Liver (tissue), 9 donors: Measurements from ENCODE around the gene RASAL2. TPM values are rescaled to one million over a fixed set of nuclear protein-coding genes. Genes with fewer than 3 reads are reported as not detected.

Source experiments
- DNase-seq: peaks from one replicate; pipeline ENCODE4 v3.0.0-alpha.2; 2017; ENCODE audit warnings: low spot score
- H3K27ac ChIP-seq, 2 donors: one replicate each; pipeline ENCODE4 v1.7.0; 2013; ENCODE audit warnings: inconsistent platforms in 2 of 2, low read length in 2 of 2, control low read depth in 1 of 2, low read depth in 1 of 2, mild to moderate bottlenecking in 1 of 2
- H3K27me3 ChIP-seq, 4 donors: one replicate each; pipeline versions ENCODE4 v1.6.1 to v1.7.0; 2013; ENCODE audit warnings: low read length in 3 of 4, inconsistent platforms in 1 of 4, mild to moderate bottlenecking in 1 of 4, moderate library complexity in 1 of 4; ENCODE audit not compliant: control insufficient read depth in 4 of 4, insufficient read depth in 4 of 4
- H3K36me3 ChIP-seq, 4 donors: one replicate each; pipeline versions ENCODE4 v1.6.1 to v1.7.0; 2013; ENCODE audit warnings: low read length in 3 of 4, mild to moderate bottlenecking in 3 of 4, low read depth in 1 of 4, moderate library complexity in 1 of 4; ENCODE audit not compliant: control insufficient read depth in 4 of 4, insufficient read depth in 3 of 4
- H3K4me1 ChIP-seq, 4 donors: one replicate each; pipeline versions ENCODE4 v1.6.1 to v1.7.0; 2013; ENCODE audit warnings: low read length in 3 of 4, mild to moderate bottlenecking in 3 of 4, moderate library complexity in 1 of 4; ENCODE audit not compliant: control insufficient read depth in 4 of 4, insufficient read depth in 4 of 4
- H3K4me3 ChIP-seq, 3 donors: one replicate each; pipeline versions ENCODE4 v1.6.1 to v1.7.0; 2013; ENCODE audit warnings: low read length in 3 of 3, control low read depth in 1 of 3, low read depth in 1 of 3, mild to moderate bottlenecking in 1 of 3
- H3K9ac ChIP-seq, 2 donors: one replicate each; pipeline ENCODE4 v1.7.0; 2013; ENCODE audit warnings: low read length in 2 of 2, mild to moderate bottlenecking in 2 of 2, moderate library complexity in 2 of 2, control low read depth in 1 of 2, low read depth in 1 of 2
- H3K9me3 ChIP-seq, 4 donors: one replicate each; pipeline versions ENCODE4 v1.6.1 to v1.7.0; 2013; ENCODE audit warnings: low read length in 3 of 4; ENCODE audit not compliant: control insufficient read depth in 4 of 4
- EGR1 ChIP-seq, 2 donors: IDR thresholded peaks; 2 replicates each; pipeline ENCODE4 v1.6.1; 2016 to 2018; ENCODE audit warnings: antibody characterized with exemption in 2 of 2, low read depth in 2 of 2
- FOXA1 ChIP-seq: IDR thresholded peaks from 2 replicates; pipeline ENCODE4 v1.6.1; 2016; ENCODE audit warnings: antibody characterized with exemption
- FOXA2 ChIP-seq: IDR thresholded peaks from 2 replicates; pipeline ENCODE4 v1.6.1; 2016; ENCODE audit warnings: antibody characterized with exemption
- GABPA ChIP-seq, 2 donors: IDR thresholded peaks in 1 of 2; conservative IDR thresholded peaks in 1 of 2; 2 replicates each; pipeline ENCODE4 v1.6.1; 2016; ENCODE audit warnings: antibody characterized with exemption in 2 of 2, mild to moderate bottlenecking in 1 of 2, moderate library complexity in 1 of 2
- HNF4A ChIP-seq, 2 donors: conservative IDR thresholded peaks; 2 replicates each; pipeline ENCODE4 v1.6.1; 2016; ENCODE audit warnings: antibody characterized with exemption in 2 of 2, mild to moderate bottlenecking in 2 of 2
- HNF4G ChIP-seq: IDR thresholded peaks from 2 replicates; pipeline ENCODE4 v1.6.1; 2016; ENCODE audit warnings: antibody characterized with exemption
- JUND ChIP-seq, 2 donors: IDR thresholded peaks; 2 replicates each; pipeline ENCODE4 v1.6.1; 2016; ENCODE audit warnings: antibody characterized with exemption in 2 of 2
- NR2F2 ChIP-seq: IDR thresholded peaks from 2 replicates; pipeline ENCODE4 v1.6.1; 2016; ENCODE audit warnings: antibody characterized with exemption
- RAD21 ChIP-seq, 2 donors: IDR thresholded peaks; 2 replicates each; pipeline ENCODE4 v1.6.1; 2016; ENCODE audit warnings: antibody characterized with exemption in 2 of 2, mild to moderate bottlenecking in 2 of 2
- RXRA ChIP-seq, 2 donors: IDR thresholded peaks; 2 replicates each; pipeline ENCODE4 v1.6.1; 2017 to 2018; ENCODE audit warnings: antibody characterized with exemption in 2 of 2, mild to moderate bottlenecking in 1 of 2
- SP1 ChIP-seq: IDR thresholded peaks from 2 replicates; pipeline ENCODE4 v1.6.1; 2018; ENCODE audit warnings: antibody characterized with exemption, mild to moderate bottlenecking
- TAF1 ChIP-seq: conservative IDR thresholded peaks from 2 replicates; pipeline ENCODE4 v1.6.1; 2016; ENCODE audit warnings: antibody characterized with exemption, mild to moderate bottlenecking
- YY1 ChIP-seq: IDR thresholded peaks from 2 replicates; pipeline ENCODE4 v1.6.1; 2016; ENCODE audit warnings: antibody characterized with exemption, mild to moderate bottlenecking
- WGBS: extraction: QIAGEN DNeasy Blood & Tissue Kit; methylation state at CpG from one replicate; pipeline ENCODE4 v1.1.7; 2013; 5-methylcytosine and 5-hydroxymethylcytosine counted together
- polyA plus RNA-seq, 2 donors: library from polyadenylated mRNA; stranded (reverse) in 1 of 2; unstranded in 1 of 2; fragments of 200-250 nt in 1 of 2; fragments of >200 nt in 1 of 2; fragmentation: Nextera tagmentation in 1 of 2; extraction: Ambion mirVana in 1 of 2; gene quantifications; one replicate each; pipeline versions ENCODE4 v1.2.1 to v1.2.3, GENCODE V29; 2013 to 2015
- total RNA-seq, 2 donors: library from RNA; depleted of rRNA; stranded (reverse); fragments of >200 nt; gene quantifications; one replicate each; pipeline ENCODE4 v1.2.3, GENCODE V29; 2014
- TF ChIP-seq, protein P1 (sequence below): IDR thresholded peaks from 2 replicates; pipeline ENCODE4 v1.6.1; 2016; ENCODE audit warnings: antibody characterized with exemption
- TF ChIP-seq, protein P2 (sequence below): IDR thresholded peaks from 2 replicates; pipeline ENCODE4 v1.6.1; 2016; ENCODE audit warnings: antibody characterized with exemption, mild to moderate bottlenecking
- TF ChIP-seq, protein P3 (sequence below): IDR thresholded peaks from 2 replicates; pipeline ENCODE4 v1.6.1; 2016; ENCODE audit warnings: antibody characterized with exemption
- TF ChIP-seq, protein P4 (sequence below): fragments of 150-350 bp; IDR thresholded peaks from 2 replicates; pipeline ENCODE4 v1.5.1; 2017; ENCODE audit warnings: improper control_type of control experiment, low read depth, low read length; ENCODE audit not compliant: missing input control
- TF ChIP-seq, protein P5 (sequence below): IDR thresholded peaks from 2 replicates; pipeline ENCODE4 v1.6.1; 2016; ENCODE audit warnings: antibody characterized with exemption
- donor health status: healthy.
- donor health status: healthy.
- donor health status: healthy.
- donor health status: healthy.
- donor health status: healthy.

The RASAL2 gene
- total and polyA plus RNA-seq, 4 donors = 1.8 to 8.1 (median 4.1) TPM

DNA sequence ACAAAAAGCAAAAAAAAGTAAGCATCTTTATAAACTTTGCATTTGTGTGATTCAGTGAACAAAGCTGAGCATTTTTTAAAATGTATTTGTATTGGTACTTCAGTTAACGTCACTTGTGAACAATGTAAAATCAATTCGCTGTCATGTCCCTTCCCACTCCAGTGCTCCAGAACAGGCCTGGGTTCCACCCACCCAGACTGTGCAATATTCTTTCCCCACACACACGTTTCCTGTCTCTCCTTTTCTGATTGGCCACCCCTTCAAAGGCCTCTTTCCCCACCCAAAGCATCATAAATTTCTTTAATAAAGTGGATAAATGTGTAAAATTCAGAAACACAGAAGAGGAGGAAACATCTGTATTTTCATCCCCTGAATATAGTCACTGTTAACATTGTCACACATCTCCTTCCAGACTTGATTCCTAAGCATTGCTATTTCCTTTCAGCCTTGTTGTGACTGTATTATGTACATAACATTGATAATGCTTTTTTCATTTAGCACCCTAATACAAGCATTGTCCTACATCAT lies 390.9 kb downstream of the RASAL2 start:
- Histone ChIP-seq H3K27ac (no peak overlapping the region), H3K27me3 (no peaks in the 10 kb centered on the region), H3K9me3 (no peaks in the 10 kb centered on the region), H3K36me3 (no peaks in the 10 kb centered on the region), H3K4me1 (peaks cover 0 to 4% (median 1%) of the 10 kb centered on the region in 4 donors), H3K9ac (no peak overlapping the region), H3K4me3 (no peak overlapping the region)
- TF ChIP-seq HNF4A (conservative IDR thresholded peaks at IDR 0.05) (no peak), TAF1 (no peak), YY1 (no peak), FOXA1 (no peak), NR2F2 (no peak)
- TF ChIP-seq, protein P1, sequence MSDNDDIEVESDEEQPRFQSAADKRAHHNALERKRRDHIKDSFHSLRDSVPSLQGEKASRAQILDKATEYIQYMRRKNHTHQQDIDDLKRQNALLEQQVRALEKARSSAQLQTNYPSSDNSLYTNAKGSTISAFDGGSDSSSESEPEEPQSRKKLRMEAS = no peak
- TF ChIP-seq, protein P2, sequence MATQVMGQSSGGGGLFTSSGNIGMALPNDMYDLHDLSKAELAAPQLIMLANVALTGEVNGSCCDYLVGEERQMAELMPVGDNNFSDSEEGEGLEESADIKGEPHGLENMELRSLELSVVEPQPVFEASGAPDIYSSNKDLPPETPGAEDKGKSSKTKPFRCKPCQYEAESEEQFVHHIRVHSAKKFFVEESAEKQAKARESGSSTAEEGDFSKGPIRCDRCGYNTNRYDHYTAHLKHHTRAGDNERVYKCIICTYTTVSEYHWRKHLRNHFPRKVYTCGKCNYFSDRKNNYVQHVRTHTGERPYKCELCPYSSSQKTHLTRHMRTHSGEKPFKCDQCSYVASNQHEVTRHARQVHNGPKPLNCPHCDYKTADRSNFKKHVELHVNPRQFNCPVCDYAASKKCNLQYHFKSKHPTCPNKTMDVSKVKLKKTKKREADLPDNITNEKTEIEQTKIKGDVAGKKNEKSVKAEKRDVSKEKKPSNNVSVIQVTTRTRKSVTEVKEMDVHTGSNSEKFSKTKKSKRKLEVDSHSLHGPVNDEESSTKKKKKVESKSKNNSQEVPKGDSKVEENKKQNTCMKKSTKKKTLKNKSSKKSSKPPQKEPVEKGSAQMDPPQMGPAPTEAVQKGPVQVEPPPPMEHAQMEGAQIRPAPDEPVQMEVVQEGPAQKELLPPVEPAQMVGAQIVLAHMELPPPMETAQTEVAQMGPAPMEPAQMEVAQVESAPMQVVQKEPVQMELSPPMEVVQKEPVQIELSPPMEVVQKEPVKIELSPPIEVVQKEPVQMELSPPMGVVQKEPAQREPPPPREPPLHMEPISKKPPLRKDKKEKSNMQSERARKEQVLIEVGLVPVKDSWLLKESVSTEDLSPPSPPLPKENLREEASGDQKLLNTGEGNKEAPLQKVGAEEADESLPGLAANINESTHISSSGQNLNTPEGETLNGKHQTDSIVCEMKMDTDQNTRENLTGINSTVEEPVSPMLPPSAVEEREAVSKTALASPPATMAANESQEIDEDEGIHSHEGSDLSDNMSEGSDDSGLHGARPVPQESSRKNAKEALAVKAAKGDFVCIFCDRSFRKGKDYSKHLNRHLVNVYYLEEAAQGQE = no peak
- no peak for DNase-seq
- WGBS = 72% methylated on average over 3 of the region's 3 CpGs

DNA sequence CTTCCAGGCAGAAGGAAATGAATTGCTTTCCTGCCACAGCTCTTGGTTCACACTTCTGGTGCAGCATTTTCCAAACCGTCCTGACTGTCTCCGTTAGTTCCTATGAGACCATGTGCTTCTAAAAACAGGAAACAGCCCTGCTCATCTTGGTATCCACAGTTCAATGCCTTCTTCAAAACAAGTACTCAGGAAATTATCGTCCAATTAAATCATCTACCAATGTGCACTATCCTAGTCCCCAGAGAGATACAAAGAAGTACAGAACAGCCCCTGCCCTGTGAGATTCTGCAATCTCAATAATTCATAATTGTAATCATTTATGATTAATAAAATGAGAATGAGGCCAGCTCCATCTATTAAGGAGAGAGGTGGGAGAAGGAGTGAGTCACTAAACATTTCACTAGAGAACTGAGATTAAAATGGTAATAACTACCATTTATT lies 391.7 kb downstream of the RASAL2 start:
- H3K4me3 ChIP-seq = no peak overlapping the region
- H3K27me3 ChIP-seq = no peaks in the 10 kb centered on the region
- H3K27ac ChIP-seq = no peak overlapping the region
- 53% methylated on average over 3 of the region's 3 CpGs for WGBS
- H3K9ac ChIP-seq = no peak overlapping the region
- no peaks in the 10 kb centered on the region for H3K9me3 ChIP-seq
- no peak for DNase-seq
- H3K4me1 ChIP-seq = peaks cover 0 to 4% (median 1%) of the 10 kb centered on the region in 4 donors
- TF ChIP-seq GABPA (IDR thresholded peaks at IDR 0.05 in 1 of 2, conservative IDR thresholded peaks at IDR 0.05 in 1 of 2) = no peak
- TF ChIP-seq NR2F2 = no peak
- TF ChIP-seq RXRA (IDR thresholded peaks at IDR 0.05) = no peak
- no peak for TF ChIP-seq HNF4A (conservative IDR thresholded peaks at IDR 0.05)
- TF ChIP-seq, protein P3, sequence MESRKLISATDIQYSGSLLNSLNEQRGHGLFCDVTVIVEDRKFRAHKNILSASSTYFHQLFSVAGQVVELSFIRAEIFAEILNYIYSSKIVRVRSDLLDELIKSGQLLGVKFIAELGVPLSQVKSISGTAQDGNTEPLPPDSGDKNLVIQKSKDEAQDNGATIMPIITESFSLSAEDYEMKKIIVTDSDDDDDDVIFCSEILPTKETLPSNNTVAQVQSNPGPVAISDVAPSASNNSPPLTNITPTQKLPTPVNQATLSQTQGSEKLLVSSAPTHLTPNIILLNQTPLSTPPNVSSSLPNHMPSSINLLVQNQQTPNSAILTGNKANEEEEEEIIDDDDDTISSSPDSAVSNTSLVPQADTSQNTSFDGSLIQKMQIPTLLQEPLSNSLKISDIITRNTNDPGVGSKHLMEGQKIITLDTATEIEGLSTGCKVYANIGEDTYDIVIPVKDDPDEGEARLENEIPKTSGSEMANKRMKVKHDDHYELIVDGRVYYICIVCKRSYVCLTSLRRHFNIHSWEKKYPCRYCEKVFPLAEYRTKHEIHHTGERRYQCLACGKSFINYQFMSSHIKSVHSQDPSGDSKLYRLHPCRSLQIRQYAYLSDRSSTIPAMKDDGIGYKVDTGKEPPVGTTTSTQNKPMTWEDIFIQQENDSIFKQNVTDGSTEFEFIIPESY = no peak
- no peak for TF ChIP-seq FOXA1
- TF ChIP-seq, protein P1 = no peak
- TF ChIP-seq FOXA2 = no peak
- TF ChIP-seq TAF1 = no peak
- no peak for TF ChIP-seq JUND (IDR thresholded peaks at IDR 0.05)
- no peak for TF ChIP-seq RAD21 (IDR thresholded peaks at IDR 0.05)
- TF ChIP-seq EGR1 (IDR thresholded peaks at IDR 0.05; ENCODE audit: low read depth in 2 of 2) = no peak
- TF ChIP-seq HNF4G = no peak
- TF ChIP-seq, protein P2 = no peak
- TF ChIP-seq YY1 = no peak
- TF ChIP-seq, protein P4, sequence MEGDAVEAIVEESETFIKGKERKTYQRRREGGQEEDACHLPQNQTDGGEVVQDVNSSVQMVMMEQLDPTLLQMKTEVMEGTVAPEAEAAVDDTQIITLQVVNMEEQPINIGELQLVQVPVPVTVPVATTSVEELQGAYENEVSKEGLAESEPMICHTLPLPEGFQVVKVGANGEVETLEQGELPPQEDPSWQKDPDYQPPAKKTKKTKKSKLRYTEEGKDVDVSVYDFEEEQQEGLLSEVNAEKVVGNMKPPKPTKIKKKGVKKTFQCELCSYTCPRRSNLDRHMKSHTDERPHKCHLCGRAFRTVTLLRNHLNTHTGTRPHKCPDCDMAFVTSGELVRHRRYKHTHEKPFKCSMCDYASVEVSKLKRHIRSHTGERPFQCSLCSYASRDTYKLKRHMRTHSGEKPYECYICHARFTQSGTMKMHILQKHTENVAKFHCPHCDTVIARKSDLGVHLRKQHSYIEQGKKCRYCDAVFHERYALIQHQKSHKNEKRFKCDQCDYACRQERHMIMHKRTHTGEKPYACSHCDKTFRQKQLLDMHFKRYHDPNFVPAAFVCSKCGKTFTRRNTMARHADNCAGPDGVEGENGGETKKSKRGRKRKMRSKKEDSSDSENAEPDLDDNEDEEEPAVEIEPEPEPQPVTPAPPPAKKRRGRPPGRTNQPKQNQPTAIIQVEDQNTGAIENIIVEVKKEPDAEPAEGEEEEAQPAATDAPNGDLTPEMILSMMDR = no peak
- TF ChIP-seq SP1 = no peak
- TF ChIP-seq, protein P5, sequence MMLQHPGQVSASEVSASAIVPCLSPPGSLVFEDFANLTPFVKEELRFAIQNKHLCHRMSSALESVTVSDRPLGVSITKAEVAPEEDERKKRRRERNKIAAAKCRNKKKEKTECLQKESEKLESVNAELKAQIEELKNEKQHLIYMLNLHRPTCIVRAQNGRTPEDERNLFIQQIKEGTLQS = no peak
- no peaks in the 10 kb centered on the region for H3K36me3 ChIP-seq
